GM12874 (cell line): Measurements from ENCODE around the gene ARHGAP31.

Experiments
- CTCF ChIP-seq: IDR thresholded peaks from 2 replicates; pipeline ENCODE4 v1.5.1; 2011; ENCODE audit warnings: low read depth, mild to moderate bottlenecking, control low read depth, low read length, moderate library complexity; ENCODE audit not compliant: insufficient read depth

ARHGAP31 gene

GRCh38 chr3:119293871-119294695, at the start of gene ARHGAP31:
TSS of gene ARHGAP31 (plus strand) at chr3:119294383. CDS start at chr3:119294905, 522 bp downstream.
- no peak for TF ChIP-seq CTCF

GRCh38 chr3:119245778-119246177, 48.4 kb upstream of the ARHGAP31 start:
- no peak for TF ChIP-seq CTCF

- no peak for TF ChIP-seq CTCF
Measured at GRCh38 chr3:119255214-119255613, 39.0 kb upstream of the ARHGAP31 start.

- TF ChIP-seq CTCF: no peak
Measured at GRCh38 chr3:119257111-119257510, 37.1 kb upstream of the ARHGAP31 start.

- no peak for TF ChIP-seq CTCF
Measured at GRCh38 chr3:119257654-119258410, 36.4 kb upstream of the ARHGAP31 start.

GRCh38 chr3:119258915-119259314, 35.3 kb upstream of the ARHGAP31 start:
- TF ChIP-seq CTCF: no peak

GRCh38 chr3:119259821-119260220, 34.4 kb upstream of the ARHGAP31 start:
- TF ChIP-seq CTCF: no peak
